Ectodermal cell (in vitro differentiated cells): ENCODE results near the gene ZNF205.
A peak's percentile ranks its signal among the peaks of the same experiment; 100 is the strongest.
"Not testable (repeated sequence)": the region's sequence is repeated elsewhere in the genome, so short reads cannot be mapped to it uniquely, and the experiment has no call there.

Source experiments
- H3K27ac ChIP-seq: 2 replicates; pipeline ENCODE4 v1.7.0; 2013; ENCODE audit warnings: mild to moderate bottlenecking, low read depth, low read length; ENCODE audit not compliant: insufficient read depth, poor library complexity, severe bottlenecking
- H3K27me3 ChIP-seq: 2 replicates; pipeline ENCODE4 v1.7.0; 2013; ENCODE audit warnings: mild to moderate bottlenecking, low read length; ENCODE audit not compliant: insufficient read depth, control insufficient read depth, poor library complexity, severe bottlenecking
- H3K36me3 ChIP-seq: one replicate; pipeline ENCODE4 v1.7.0; 2013; ENCODE audit warnings: low read length; ENCODE audit not compliant: control insufficient read depth, insufficient read depth
- H3K4me1 ChIP-seq: one replicate; pipeline ENCODE4 v1.7.0; 2013; ENCODE audit warnings: low read length; ENCODE audit not compliant: control insufficient read depth, insufficient read depth
- H3K4me3 ChIP-seq: 2 replicates; pipeline ENCODE4 v1.7.0; 2013; ENCODE audit warnings: low read depth, low read length, control low read depth; ENCODE audit not compliant: insufficient read depth
- H3K9me3 ChIP-seq: 2 replicates; pipeline ENCODE4 v1.7.0; 2013; ENCODE audit warnings: mild to moderate bottlenecking, low read length, moderate library complexity; ENCODE audit not compliant: control insufficient read depth
- WGBS, 2 experiments: methylation state at CpG; one replicate each; pipeline ENCODE4 v1.1.7; 2013; ENCODE audit warnings: missing lambda C conversion rate in 2 of 2; 5-methylcytosine and 5-hydroxymethylcytosine counted together

ZNF205 gene

DNA sequence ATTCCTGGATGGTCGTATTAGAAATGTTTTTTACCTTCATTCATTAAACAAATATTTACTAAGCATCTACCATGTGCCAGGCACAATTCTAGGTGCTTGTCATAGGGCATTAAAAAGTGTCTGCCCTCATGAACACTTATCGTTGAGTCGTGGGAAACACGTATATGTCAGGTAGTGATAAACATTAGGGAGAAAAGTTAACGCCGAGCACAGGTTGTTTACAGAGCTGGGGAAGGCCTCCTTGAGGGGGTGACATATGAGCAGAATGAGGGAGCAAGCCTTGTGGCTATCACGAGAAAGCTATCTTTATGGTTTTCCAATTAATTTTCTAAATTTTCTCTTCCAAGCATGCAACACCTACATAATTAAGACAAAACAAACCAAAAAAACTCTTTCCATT, 21.5 kb downstream of the ZNF205 start:
- no peak overlapping the region for H3K27ac ChIP-seq
- WGBS, 2 experiments, result 31 to 38% methylated on average over 6 to 7 of the region's 7 CpGs

DNA sequence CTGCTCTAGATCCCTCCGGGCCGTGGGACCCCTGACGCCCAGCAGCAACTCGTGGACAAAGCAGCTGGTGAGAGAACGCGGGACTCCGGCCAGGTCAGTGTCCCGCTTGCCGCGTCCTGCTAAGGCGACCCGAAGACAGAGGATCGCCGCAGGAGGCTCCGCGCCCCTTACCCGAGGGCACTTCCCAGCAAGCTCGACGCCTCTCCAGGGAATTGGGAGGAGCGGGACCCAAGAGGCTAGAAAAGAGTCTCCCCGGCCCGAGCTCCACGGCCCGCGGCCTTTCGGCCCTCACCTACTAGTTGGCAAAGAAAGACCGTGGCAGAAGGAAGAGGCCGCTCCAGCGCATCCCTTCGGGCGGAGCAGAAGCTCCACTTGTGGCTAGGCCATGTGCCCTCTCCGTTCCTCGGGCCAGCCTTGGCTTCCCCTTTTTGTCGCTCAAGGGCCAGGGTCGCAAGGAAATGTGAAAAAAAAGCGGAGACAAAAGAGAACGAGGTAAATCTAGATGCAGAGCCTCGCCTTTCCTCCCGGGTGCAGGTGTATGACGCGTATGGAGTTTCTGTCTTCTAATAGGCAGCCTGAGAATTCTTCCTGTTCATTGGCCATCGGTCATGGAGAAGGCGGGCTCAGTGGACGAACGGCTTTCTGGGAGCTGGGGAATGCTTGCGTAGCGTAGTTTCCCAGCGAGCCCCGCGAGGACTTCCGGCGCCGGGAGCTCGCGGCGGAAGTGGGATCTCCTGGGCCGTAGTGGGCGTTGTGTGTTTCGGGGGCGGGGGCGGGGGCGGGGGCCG, 22.1 kb downstream of the ZNF205 start, which contains the start of gene ZNF213:
Gene ZNF213 (plus strand): TSS at position 692 of the 788 bp plus-strand sequence. CDS start 2,252 bp downstream, outside the sequence.
- WGBS, 2 experiments, result 0% methylated on average over 63 of the region's 63 CpGs
- no peaks in the 10 kb centered on the region for H3K36me3 ChIP-seq
- peak within 1 kb of the TSS; percentile 94 for H3K27ac ChIP-seq
- H3K27me3 ChIP-seq, result no peaks in the 10 kb centered on the region
- peak within 1 kb of the TSS; percentile 100 for H3K4me3 ChIP-seq
- H3K9me3 ChIP-seq, result no peaks in the 10 kb centered on the region
- H3K4me1 ChIP-seq, result no peaks in the 10 kb centered on the region

More for the DNA sequence above, 21.5 kb downstream of the ZNF205 start:
- H3K36me3 ChIP-seq, result no peaks in the 10 kb centered on the region
- peak overlapping the region; percentile 100 for H3K4me3 ChIP-seq
- no peaks in the 10 kb centered on the region for H3K9me3 ChIP-seq
- H3K4me1 ChIP-seq, result no peaks in the 10 kb centered on the region
- H3K27me3 ChIP-seq, result no peaks in the 10 kb centered on the region

DNA sequence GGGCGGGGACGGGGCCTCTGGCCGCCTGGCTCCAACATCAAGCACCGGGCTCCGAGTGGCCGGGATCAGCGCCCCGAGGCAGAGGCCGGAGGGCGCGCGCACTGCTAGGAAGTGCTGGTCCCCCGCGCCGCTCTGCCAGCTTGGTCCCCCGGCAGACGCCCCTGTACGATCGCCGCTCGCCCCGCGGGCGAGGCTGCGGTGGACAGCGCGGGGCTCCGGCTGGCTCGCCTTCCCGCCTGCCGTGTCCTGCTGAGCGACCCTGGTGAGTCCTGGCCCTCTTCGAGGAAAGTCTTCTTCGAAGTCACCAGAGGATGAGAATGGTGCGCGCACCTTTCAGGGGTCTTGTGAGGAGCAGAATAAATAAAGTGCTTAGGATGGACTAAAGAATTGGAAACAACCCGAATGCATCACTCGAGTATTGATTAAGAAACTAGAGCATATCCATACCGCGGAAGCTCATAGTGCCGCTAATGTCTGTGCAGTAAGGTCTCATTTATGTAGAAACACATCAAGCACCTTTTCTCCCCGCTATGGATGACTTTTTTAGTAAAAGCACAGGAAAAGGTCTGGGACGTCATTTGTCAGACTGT, 22.8 kb downstream of the ZNF205 start:
- Histone ChIP-seq H3K27me3 (no peaks in the 10 kb centered on the region), H3K27ac (peak overlapping the region; percentile 4), H3K4me1 (no peaks in the 10 kb centered on the region), H3K4me3 (peak overlapping the region; percentile 64), H3K36me3 (no peaks in the 10 kb centered on the region), H3K9me3 (no peaks in the 10 kb centered on the region)
- 2% methylated on average over 43 of the region's 43 CpGs for WGBS, 2 experiments

DNA sequence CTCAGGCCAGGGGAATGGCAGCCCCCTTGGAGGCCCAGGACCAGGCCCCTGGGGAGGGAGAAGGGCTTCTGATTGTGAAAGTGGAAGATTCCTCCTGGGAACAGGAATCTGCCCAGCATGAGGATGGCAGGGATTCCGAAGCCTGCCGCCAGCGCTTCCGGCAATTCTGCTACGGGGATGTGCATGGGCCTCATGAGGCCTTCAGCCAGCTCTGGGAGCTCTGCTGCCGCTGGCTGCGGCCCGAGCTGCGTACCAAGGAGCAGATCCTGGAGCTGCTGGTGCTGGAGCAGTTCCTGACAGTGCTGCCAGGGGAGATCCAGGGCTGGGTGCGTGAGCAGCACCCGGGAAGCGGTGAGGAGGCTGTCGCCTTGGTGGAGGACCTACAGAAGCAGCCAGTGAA, 24.9 kb downstream of the ZNF205 start:
- no peak overlapping the region for H3K27ac ChIP-seq
- 95 to 96% methylated on average over 13 of the region's 13 CpGs for WGBS, 2 experiments
- no peaks in the 10 kb centered on the region for H3K9me3 ChIP-seq
- no peaks in the 10 kb centered on the region for H3K4me1 ChIP-seq
- peaks cover 4% of the 10 kb centered on the region for H3K36me3 ChIP-seq
- H3K4me3 ChIP-seq, result no peak overlapping the region
- H3K27me3 ChIP-seq, result no peaks in the 10 kb centered on the region

DNA sequence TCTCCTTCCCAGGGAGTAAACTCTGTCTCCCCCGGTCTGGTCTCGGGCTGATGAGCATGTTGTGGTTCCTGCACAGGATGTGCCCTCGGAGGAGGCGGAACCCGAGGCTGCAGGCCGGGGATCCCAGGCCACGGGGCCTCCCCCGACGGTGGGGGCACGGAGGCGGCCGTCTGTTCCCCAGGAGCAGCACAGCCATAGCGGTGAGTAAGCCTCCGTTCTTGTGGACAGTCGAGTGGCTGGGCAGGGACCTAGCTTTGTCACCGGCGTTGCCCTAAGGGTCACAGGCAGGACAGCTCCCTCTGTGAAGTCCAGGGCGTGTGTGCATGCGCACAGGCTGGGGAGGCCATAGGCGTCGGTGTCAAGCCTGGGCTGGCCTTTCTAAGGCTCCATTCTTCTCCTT, 26.0 kb downstream of the ZNF205 start:
- H3K4me1 ChIP-seq, result no peaks in the 10 kb centered on the region
- H3K4me3 ChIP-seq, result no peak overlapping the region
- H3K27me3 ChIP-seq, result no peaks in the 10 kb centered on the region
- 94% methylated on average over 21 of the region's 21 CpGs for WGBS, 2 experiments
- no peaks in the 10 kb centered on the region for H3K9me3 ChIP-seq
- no peak overlapping the region for H3K27ac ChIP-seq
- H3K36me3 ChIP-seq, result peaks cover 4% of the 10 kb centered on the region

DNA sequence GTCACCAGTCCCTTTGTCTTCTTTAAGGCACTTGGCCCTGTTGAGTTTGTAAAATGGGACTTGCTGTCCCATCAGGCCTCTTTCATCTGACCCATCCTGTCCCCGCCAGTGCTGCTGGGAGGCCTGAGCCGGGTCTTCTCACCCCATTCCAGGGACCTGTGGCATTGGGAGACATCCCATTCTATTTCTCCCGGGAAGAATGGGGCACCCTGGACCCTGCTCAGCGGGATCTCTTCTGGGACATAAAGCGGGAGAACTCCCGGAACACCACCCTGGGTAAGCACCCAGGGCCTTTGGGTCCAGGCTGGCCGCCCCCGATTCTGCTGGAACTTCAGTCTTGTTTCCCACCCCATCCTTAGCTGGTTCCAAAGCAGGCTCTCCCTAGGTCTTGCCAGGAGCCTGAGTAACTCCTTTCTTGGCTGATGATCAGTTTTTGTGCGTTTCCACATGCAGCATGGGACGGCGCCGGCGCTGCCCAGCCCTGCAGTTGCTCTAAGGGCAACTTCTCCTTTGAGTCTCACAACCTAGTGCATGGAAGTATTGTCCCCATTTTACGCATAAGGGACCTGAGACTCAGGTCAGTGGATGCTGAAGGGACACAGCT, 26.5 kb downstream of the ZNF205 start:
- Histone ChIP-seq H3K4me1 (no peaks in the 10 kb centered on the region), H3K9me3 (no peaks in the 10 kb centered on the region), H3K27me3 (no peaks in the 10 kb centered on the region), H3K36me3 (peaks cover 4% of the 10 kb centered on the region), H3K4me3 (no peak overlapping the region), H3K27ac (no peak overlapping the region)
- WGBS, 2 experiments, result 90 to 92% methylated on average over 14 of the region's 14 CpGs

DNA sequence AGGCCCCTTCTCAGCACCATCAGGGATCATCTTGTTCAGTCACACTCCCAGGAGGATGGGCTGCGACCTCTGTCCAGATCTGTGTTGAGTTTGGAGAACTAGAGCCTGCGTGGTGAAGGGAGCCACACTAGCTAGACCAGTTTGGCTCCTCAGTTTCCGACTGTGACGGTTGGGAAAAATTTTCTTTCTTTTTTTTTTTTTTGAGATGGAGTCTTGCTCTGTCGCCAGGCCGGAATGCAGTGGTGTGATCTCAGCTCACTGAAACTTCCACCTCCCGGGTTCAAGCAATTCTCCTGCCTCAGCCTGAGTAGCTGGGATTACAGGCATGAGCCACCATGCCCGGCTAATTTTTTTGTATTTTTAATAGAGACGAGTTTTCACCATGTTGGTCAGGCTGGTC, 27.2 kb downstream of the ZNF205 start:
- H3K9me3 ChIP-seq, H3K27me3 ChIP-seq, H3K4me1 ChIP-seq, H3K4me3 ChIP-seq, H3K36me3 ChIP-seq, H3K27ac ChIP-seq: not testable (repeated sequence)
- 92 to 96% methylated on average over 9 of the region's 9 CpGs for WGBS, 2 experiments

DNA sequence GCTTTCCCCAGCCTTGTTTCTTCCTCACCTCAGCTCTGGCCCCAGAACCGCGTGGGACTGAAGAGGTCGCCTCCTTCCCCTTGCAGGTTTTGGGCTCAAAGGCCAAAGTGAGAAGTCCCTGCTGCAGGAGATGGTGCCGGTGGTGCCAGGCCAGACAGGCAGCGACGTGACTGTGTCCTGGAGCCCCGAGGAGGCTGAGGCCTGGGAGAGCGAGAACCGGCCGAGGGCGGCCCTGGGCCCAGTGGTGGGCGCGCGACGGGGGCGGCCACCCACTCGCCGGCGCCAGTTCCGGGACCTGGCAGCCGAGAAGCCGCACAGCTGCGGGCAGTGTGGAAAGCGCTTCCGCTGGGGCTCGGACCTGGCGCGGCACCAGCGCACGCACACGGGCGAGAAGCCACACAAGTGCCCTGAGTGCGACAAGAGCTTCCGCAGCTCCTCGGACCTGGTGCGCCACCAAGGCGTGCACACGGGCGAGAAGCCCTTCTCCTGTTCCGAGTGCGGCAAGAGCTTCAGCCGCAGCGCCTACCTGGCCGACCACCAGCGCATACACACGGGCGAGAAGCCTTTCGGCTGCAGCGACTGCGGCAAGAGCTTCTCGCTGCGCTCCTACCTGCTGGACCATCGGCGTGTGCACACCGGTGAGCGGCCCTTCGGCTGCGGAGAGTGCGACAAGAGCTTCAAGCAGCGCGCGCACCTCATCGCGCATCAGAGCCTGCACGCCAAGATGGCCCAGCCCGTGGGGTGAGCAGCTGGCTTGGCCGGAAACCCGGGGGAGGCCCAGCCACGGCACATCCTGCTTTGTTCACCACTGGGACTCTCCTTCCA, 28.4 kb downstream of the ZNF205 start:
- no peak overlapping the region for H3K27ac ChIP-seq
- no peaks in the 10 kb centered on the region for H3K27me3 ChIP-seq
- H3K4me1 ChIP-seq, result no peaks in the 10 kb centered on the region
- no peaks in the 10 kb centered on the region for H3K9me3 ChIP-seq
- H3K36me3 ChIP-seq, result peaks cover 4% of the 10 kb centered on the region
- 96 to 97% methylated on average over 69 of the region's 69 CpGs for WGBS, 2 experiments
- no peak overlapping the region for H3K4me3 ChIP-seq

DNA sequence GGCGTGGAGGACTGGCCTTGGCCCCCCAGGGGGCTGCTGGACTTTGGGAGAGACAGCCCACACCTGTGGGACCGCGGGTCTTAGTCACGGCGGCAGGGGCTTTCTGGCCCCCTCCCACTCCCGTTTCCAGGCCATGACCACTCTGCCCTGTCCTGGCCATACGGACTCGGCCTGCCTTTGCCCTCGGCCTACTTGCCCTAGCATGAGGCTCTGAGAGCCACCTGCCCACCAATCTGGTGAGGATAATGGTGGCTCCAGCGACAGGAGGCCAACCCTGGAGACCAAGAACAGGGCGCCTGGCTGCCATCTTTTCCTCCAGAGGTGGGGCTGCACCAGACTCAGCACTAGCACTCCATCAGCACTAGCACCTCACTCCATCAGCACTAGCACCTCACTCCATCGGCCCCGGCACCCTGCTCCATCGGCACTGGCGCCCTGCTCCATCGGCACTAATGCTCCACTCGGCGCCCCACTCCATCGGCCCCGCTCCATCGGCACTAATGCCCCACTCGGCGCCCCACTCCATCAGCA, 29.5 kb downstream of the ZNF205 start:
- WGBS, 2 experiments, result 96% methylated on average over 23 of the region's 23 CpGs
- no peak overlapping the region for H3K4me3 ChIP-seq
- H3K27ac ChIP-seq, result no peak overlapping the region
- no peaks in the 10 kb centered on the region for H3K27me3 ChIP-seq
- H3K9me3 ChIP-seq, result no peaks in the 10 kb centered on the region
- H3K4me1 ChIP-seq, result no peaks in the 10 kb centered on the region
- peaks cover 4% of the 10 kb centered on the region for H3K36me3 ChIP-seq
